ENCODE results near the gene MPP7.

The MPP7 gene

DNA sequence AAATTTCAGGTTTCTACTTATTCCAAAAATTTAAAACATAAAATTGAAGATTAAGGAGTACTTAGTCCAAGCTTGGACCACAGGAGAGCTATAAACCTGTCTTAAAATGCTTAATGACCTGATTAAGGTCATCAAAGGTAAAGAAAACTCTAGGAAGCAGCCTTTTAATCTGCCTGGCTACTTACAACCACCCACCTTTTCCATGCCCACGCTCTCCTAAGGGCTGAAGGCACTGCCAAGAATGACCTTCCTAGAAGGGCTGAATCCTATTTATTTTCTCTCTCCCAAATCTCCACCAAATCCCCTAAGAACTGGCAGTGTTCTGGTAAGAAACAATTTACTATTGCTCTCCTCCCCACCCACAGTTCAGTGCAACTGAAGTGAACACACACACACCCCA is 6.8 kb downstream of the MPP7 start:
- TF ChIP-seq, protein P1, sequence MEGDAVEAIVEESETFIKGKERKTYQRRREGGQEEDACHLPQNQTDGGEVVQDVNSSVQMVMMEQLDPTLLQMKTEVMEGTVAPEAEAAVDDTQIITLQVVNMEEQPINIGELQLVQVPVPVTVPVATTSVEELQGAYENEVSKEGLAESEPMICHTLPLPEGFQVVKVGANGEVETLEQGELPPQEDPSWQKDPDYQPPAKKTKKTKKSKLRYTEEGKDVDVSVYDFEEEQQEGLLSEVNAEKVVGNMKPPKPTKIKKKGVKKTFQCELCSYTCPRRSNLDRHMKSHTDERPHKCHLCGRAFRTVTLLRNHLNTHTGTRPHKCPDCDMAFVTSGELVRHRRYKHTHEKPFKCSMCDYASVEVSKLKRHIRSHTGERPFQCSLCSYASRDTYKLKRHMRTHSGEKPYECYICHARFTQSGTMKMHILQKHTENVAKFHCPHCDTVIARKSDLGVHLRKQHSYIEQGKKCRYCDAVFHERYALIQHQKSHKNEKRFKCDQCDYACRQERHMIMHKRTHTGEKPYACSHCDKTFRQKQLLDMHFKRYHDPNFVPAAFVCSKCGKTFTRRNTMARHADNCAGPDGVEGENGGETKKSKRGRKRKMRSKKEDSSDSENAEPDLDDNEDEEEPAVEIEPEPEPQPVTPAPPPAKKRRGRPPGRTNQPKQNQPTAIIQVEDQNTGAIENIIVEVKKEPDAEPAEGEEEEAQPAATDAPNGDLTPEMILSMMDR (IDR thresholded peaks at IDR 0.05; ENCODE audit: control insufficient read depth, insufficient read depth, low read depth, low read length, missing control alignments) = no peak
- no peak for DNase-seq (ENCODE audit: low read depth)
- H3K4me3 ChIP-seq (ENCODE audit: control insufficient read depth, low read depth, low read length) = no peak overlapping the region

DNA sequence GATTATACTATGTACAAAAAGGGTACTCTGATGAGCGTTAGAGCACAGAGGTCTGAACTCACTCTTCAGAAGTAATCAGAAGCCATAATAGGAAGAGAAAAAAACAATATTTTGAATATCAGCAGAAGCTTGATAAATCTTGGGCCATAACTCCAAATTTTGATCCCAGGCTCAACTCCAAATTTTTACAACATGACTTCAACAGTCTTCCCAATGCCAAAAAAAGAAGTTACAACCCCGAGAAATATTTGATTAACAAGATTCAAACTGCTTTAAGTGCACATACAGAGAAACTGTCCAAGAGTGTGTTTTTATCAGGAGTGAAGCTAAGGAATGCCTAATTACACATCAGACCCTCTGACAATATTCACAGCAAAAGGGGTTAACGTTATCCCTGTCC is 7.5 kb downstream of the MPP7 start:
- DNase-seq (ENCODE audit: low read depth) = no peak
- TF ChIP-seq, protein P1 (IDR thresholded peaks at IDR 0.05; ENCODE audit: control insufficient read depth, insufficient read depth, low read depth, low read length, missing control alignments) = no peak
- no peak overlapping the region for H3K4me3 ChIP-seq (ENCODE audit: control insufficient read depth, low read depth, low read length)

DNA sequence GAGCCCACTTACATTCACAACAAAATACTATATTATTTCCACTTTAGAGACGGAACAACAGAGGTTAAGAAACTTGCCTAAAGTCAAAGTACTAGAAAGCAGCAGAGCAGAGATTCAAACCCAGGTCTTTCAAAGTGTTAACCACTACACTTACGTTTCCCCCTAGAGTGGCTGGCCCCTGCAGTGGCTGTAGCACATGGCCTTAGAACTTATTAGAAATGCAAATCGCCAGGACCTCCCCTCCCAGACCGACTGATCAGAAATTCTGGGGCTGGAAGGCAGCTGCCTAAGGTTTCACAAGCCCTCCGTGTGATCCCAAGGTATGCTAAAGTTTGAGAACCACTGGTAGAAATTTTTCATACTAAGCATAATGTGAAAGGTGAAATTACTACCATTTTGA is 8.1 kb downstream of the MPP7 start:
- no peak for DNase-seq (ENCODE audit: low read depth)
- no peak overlapping the region for H3K4me3 ChIP-seq (ENCODE audit: control insufficient read depth, low read depth, low read length)

DNA sequence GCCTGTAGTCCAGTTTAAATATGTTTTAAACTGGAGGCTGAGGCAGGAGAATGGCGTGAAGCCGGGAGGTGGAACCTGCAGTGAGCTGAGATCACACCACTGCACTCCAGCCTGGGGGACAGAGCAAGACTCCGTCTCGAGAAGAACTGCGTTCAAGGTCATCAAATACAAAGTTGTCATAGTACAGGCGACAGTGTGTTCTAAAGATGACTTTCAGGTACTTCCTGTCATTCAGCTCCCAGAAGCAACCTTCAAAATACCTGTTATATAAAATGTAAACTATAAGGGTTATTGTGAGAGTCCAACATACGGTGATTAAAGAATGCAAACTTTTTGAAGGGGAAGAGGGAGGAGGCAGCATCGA is 8.7 kb downstream of the MPP7 start:
- no peak overlapping the region for H3K4me3 ChIP-seq (ENCODE audit: control insufficient read depth, low read depth, low read length)
- no peak for DNase-seq (ENCODE audit: low read depth)
- TF ChIP-seq, protein P1 (IDR thresholded peaks at IDR 0.05; ENCODE audit: control insufficient read depth, insufficient read depth, low read depth, low read length, missing control alignments) = no peak

More for the DNA sequence above, 8.1 kb downstream of the MPP7 start:
- TF ChIP-seq, protein P1 (IDR thresholded peaks at IDR 0.05; ENCODE audit: control insufficient read depth, insufficient read depth, low read depth, low read length, missing control alignments) = no peak

DNA sequence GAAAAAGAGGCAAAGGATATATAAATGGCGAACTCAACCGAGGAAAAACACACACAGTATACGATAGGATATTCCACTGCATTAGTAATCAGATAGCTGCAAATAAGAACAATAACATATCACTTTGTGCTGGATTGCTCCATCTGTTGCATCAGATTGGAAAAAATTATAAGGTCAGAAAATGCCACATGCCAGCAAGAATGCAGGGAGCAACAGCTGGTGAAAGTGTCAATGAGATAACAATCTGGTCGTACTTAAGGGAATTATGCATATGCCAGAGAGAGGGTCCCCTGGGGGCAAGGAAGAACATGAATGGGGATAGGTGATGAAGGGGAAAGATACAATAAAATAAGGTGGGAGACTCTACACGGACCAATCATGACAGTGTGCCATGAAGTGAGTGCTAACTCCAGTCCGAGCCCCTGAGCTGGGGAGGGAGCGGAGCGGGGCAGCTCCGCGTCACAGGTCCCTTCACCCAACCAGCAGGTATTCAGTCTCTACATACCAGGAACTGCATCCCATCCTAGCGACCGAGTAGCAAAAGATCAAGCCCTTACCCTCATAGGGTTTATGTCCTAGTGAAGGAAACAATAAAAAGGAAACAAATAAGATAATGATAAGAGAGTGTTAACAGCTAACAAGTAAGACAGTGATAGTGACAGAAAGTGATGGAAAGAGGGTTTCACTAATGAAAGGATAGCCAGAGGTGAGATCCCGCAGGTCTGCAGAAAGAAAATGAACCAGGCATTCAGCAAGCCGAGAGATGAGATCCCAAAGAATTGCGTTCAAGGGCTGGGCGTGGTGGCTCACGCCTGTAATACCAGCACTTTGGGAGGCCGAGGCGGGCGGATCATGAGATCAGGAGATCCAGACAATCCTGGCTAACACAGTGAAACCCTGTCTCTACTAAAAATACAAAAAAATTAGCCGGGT is 9.4 kb downstream of the MPP7 start:
- H3K4me3 ChIP-seq (ENCODE audit: control insufficient read depth, low read depth, low read length) = no peak overlapping the region
- DNase-seq (ENCODE audit: low read depth) = no peak
- TF ChIP-seq, protein P1 (IDR thresholded peaks at IDR 0.05; ENCODE audit: control insufficient read depth, insufficient read depth, low read depth, low read length, missing control alignments) = no peak

DNA sequence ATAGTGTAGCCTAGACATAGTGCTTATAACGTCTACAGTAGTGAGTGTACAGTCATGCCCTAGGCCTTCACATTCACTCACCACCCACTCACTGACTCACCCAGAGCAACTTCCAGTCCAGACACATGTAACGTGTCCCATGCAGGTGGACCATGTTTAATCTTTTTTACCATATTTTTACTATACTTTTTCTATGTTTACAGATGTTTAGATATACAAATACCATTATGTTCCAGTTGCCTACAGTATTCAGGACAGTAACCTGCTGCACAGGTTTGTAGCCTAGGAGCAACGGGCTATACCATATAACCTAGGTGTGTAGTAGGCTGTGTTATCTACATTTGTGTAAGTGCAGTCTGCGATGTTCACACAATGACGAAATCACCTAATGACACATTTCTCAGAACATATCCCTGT is 11.0 kb downstream of the MPP7 start:
- TF ChIP-seq, protein P1 (IDR thresholded peaks at IDR 0.05; ENCODE audit: control insufficient read depth, insufficient read depth, low read depth, low read length, missing control alignments) = no peak
- DNase-seq (ENCODE audit: low read depth) = peak; percentile 45
- no peak overlapping the region for H3K4me3 ChIP-seq (ENCODE audit: control insufficient read depth, low read depth, low read length)

All from AG09309 (cell line).